PC-3 (cell line): ENCODE data around the gene DNAAF2. TPM values are rescaled to one million over a fixed set of nuclear protein-coding genes. Genes with fewer than 3 reads are reported as not detected.

Experiments used
- ATAC-seq: fragments of 200-7000 bp; cut with Tn5 transposase; 2 replicates; pipeline ENCODE4 v1.9.1; 2020; ENCODE audit warnings: mild to moderate bottlenecking, moderate library complexity
- BruUV-seq: library from RNA; stranded (reverse); fragments of 400-500 nt; replicated peaks from 2 replicates; lab custom pipeline; 2021; lab: Mats Ljungman, UMichigan
- CTCF ChIA-PET: fragments of 300-600 bp; sonication (Branson Sonifier 250); formaldehyde crosslinking; loops from one replicate; lab custom pipeline; 2022; ENCODE audit warnings: antibody characterized with exemption; lab: Charles Lee
- POLR2A ChIA-PET: fragments of 300-600 bp; sonication (Branson Sonifier 250); formaldehyde crosslinking; loops from one replicate; lab custom pipeline; 2022; ENCODE audit warnings: antibody characterized with exemption; ENCODE audit not compliant: unreplicated experiment; lab: Charles Lee
- DNase-seq: peaks from one replicate; pipeline ENCODE4 v3.0.0-alpha.2; 2015
- H2AFZ ChIP-seq: fragments of 300-600 bp; sonication (generic); 2 replicates; pipeline ENCODE4 v1.6.0; 2016; ENCODE audit warnings: antibody characterized with exemption, low read length
- H3F3A ChIP-seq: fragments of 300-600 bp; sonication (generic); one replicate; pipeline ENCODE4 v1.6.0; 2017; ENCODE audit warnings: antibody characterized with exemption, low read length, control low read depth, mild to moderate bottlenecking; ENCODE audit not compliant: unreplicated experiment
- H3K27ac ChIP-seq: fragments of 300-600 bp; sonication (generic); 2 replicates; pipeline ENCODE4 v1.5.1; 2016; ENCODE audit warnings: mild to moderate bottlenecking, low read length
- H3K27me3 ChIP-seq: fragments of 300-600 bp; sonication (generic); 2 replicates; pipeline ENCODE4 v1.6.1; 2016; ENCODE audit warnings: low read length, mixed read lengths
- H3K36me3 ChIP-seq: fragments of 300-600 bp; sonication (generic); 2 replicates; pipeline ENCODE4 v1.6.1; 2016; ENCODE audit warnings: low read depth, mixed run types, low read length, mixed read lengths
- H3K4me1 ChIP-seq: fragments of 300-600 bp; sonication (generic); 2 replicates; pipeline ENCODE4 v1.5.1; 2016; ENCODE audit warnings: low read length; ENCODE audit not compliant: insufficient read depth
- H3K4me2 ChIP-seq: fragments of 300-600 bp; sonication (generic); 2 replicates; pipeline ENCODE4 v1.6.0; 2016; ENCODE audit warnings: low read length
- H3K4me3 ChIP-seq: fragments of 300-600 bp; sonication (generic); 2 replicates; pipeline ENCODE4 v1.5.1; 2016; ENCODE audit warnings: mild to moderate bottlenecking, low read length, mixed read lengths
- H3K79me2 ChIP-seq: fragments of 300-600 bp; sonication (generic); 2 replicates; pipeline ENCODE4 v1.6.1; 2017; ENCODE audit warnings: low read length, mixed read lengths
- H3K9ac ChIP-seq: fragments of 300-600 bp; sonication (generic); 2 replicates; pipeline ENCODE4 v1.6.0; 2016; ENCODE audit warnings: mild to moderate bottlenecking, low read length
- H3K9me2 ChIP-seq: fragments of 300-600 bp; sonication (generic); replicated peaks from 2 replicates; pipeline ENCODE4 v1.6.1; 2016; ENCODE audit warnings: mixed run types, low read length, mixed read lengths
- H3K9me3 ChIP-seq: fragments of 300-600 bp; sonication (generic); 2 replicates; pipeline ENCODE4 v1.6.1; 2016; ENCODE audit warnings: low read length, mixed read lengths
- H4K20me1 ChIP-seq: fragments of 300-600 bp; sonication (generic); 2 replicates; pipeline ENCODE4 v1.6.1; 2016; ENCODE audit warnings: low read length, mixed read lengths
- EZH2 ChIP-seq: fragments of 300-600 bp; sonication (generic); IDR thresholded peaks from one replicate; pipeline ENCODE4 v1.6.1; 2017; ENCODE audit warnings: antibody characterized with exemption, mild to moderate bottlenecking, low read length; ENCODE audit not compliant: unreplicated experiment
- EZH2phosphoT487 ChIP-seq: fragments of 300-600 bp; sonication (generic); IDR thresholded peaks from 2 replicates; pipeline ENCODE4 v1.6.1; 2018; ENCODE audit warnings: mild to moderate bottlenecking, antibody characterized with exemption, low read length, borderline replicate concordance
- intact Hi-C: fragments of 100-400 bp; cut with micrococcal nuclease; formaldehyde crosslinking; loops from 2 replicates; pipeline ENCODE4 v1.9.0; 2023
- total RNA-seq: library from RNA; depleted of rRNA; stranded (reverse); fragments of >200 nt; gene quantifications from 2 replicates; pipeline ENCODE4 v1.2.3, GENCODE V29; 2014
- TF ChIP-seq, protein P1 (sequence below): fragments of 300-600 bp; sonication (generic); conservative IDR thresholded peaks from 2 replicates; pipeline ENCODE4 v1.5.1; 2017; ENCODE audit warnings: antibody characterized with exemption, low read depth, mild to moderate bottlenecking, low read length

The DNAAF2 gene
- total RNA-seq, 1 experiment from 2014 or later = 23.2 TPM

DNA sequence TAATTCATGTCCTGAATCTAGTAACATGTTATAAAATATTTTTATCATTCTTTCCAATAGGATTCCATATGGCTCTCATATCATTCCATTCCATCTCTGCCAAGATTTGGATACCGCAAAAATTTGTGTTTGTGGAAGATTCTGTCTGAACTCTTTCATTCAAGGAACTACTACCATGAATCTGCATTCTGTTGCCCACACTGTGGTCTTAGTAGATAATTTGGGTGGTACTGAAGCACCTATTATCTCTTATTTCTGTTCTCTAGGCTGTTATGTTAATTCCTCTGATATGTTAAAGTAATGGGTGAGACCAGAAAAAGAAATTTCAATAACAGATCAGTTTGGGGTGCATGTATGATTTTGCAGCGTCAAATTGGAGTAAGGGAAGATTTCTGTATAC is 20.8 kb downstream of the DNAAF2 start:
- H3K9me2 ChIP-seq = no peaks in the 10 kb centered on the region
- no peaks in the 10 kb centered on the region for H3K9me3 ChIP-seq
- intact Hi-C loops = no loop called here
- ChIA-PET POLR2A (interaction anchor here (0.6 kb wide), 1 partner anchor 278 kb away, joined by 4 read pairs; no protein-coding TSS in a partner anchor), CTCF (no interaction called here)
- H3K36me3 ChIP-seq = peaks cover 19% of the 10 kb centered on the region
- no peak overlapping the region for H2AFZ ChIP-seq
- peaks cover 19% of the 10 kb centered on the region for H3K4me1 ChIP-seq
- H3F3A ChIP-seq = peaks cover 3% of the 10 kb centered on the region
- H3K27ac ChIP-seq = no peak overlapping the region
- TF ChIP-seq, protein P1, sequence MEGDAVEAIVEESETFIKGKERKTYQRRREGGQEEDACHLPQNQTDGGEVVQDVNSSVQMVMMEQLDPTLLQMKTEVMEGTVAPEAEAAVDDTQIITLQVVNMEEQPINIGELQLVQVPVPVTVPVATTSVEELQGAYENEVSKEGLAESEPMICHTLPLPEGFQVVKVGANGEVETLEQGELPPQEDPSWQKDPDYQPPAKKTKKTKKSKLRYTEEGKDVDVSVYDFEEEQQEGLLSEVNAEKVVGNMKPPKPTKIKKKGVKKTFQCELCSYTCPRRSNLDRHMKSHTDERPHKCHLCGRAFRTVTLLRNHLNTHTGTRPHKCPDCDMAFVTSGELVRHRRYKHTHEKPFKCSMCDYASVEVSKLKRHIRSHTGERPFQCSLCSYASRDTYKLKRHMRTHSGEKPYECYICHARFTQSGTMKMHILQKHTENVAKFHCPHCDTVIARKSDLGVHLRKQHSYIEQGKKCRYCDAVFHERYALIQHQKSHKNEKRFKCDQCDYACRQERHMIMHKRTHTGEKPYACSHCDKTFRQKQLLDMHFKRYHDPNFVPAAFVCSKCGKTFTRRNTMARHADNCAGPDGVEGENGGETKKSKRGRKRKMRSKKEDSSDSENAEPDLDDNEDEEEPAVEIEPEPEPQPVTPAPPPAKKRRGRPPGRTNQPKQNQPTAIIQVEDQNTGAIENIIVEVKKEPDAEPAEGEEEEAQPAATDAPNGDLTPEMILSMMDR = no peak
- TF ChIP-seq EZH2 (no peak), EZH2phosphoT487 (no peak)
- BruUV-seq = no TSS peak
- H3K4me2 ChIP-seq = no peak overlapping the region
- H4K20me1 ChIP-seq = peaks cover 8% of the 10 kb centered on the region; the same call in 1 of the 2 replicates
- no peaks in the 10 kb centered on the region for H3K27me3 ChIP-seq
- H3K79me2 ChIP-seq = peaks cover 40% of the 10 kb centered on the region
- H3K4me3 ChIP-seq = no peak overlapping the region
- no peak overlapping the region for H3K9ac ChIP-seq
- ATAC-seq = no peak
- DNase-seq = no peak

DNA sequence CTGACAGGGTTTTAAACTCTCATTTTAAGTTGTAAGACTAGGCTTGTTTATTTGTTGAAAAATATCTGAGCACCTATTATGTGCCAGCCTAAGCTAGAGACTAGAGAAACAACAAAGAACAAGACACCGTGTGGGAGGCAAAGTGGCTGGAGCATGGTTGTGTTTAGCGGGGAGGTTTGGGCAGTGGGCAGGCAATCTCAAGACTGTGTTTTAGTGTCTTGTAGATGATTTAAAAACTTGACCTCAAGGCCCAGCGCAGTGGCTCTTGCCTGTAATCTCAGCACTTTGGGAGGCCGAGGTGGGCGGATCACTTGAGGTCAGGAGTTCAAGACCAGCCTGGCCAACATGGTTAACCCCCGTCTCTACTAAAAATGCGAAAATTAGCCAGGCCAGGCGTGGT is 22.4 kb downstream of the DNAAF2 start:
- Histone ChIP-seq H3K79me2 (peaks cover 30% of the 10 kb centered on the region), H3K9me3 (no peaks in the 10 kb centered on the region), H3K27ac (no peak overlapping the region), H3K4me3 (no peak overlapping the region), H4K20me1 (no peaks in the 10 kb centered on the region; the same call in 1 of the 2 replicates), H3K4me1 (peaks cover 3% of the 10 kb centered on the region), H3K4me2 (no peak overlapping the region), H3K36me3 (peaks cover 15% of the 10 kb centered on the region), H3K9ac (no peak overlapping the region), H3F3A (peaks cover 3% of the 10 kb centered on the region), H3K27me3 (no peaks in the 10 kb centered on the region), H2AFZ (no peak overlapping the region), H3K9me2 (no peaks in the 10 kb centered on the region)
- ATAC-seq = no peak
- POLR2A ChIA-PET = interaction anchor here (0.6 kb wide), 1 partner anchor 155 kb away, joined by 13 read pairs; no protein-coding TSS in a partner anchor
- BruUV-seq = no TSS peak
- TF ChIP-seq EZH2phosphoT487 = no peak
- TF ChIP-seq, protein P1 = no peak
- no peak for TF ChIP-seq EZH2
- DNase-seq = no peak
- CTCF ChIA-PET = no interaction called here
- intact Hi-C loops = no loop called here

DNA sequence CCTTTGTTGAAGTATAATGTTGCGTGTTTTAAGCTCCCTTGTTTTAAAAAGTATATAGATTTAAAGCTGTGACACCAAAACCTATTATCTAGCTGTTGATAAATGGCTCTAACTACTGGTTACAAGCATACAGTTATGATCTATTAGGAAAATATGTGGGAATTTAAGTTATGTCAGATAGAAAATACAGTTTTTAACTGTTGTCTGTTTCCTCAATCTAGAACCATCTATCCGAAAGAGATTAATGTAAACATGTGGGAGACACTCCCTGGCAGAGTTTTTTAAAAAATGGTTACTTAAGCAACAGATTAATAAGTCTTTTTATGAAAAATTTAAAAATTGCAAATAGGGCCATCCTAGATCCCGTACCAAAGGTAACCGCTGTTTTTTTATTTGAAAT is 22.8 kb downstream of the DNAAF2 start:
- Histone ChIP-seq H3K4me2 (no peak overlapping the region), H3K27me3 (no peaks in the 10 kb centered on the region), H3K9me3 (no peaks in the 10 kb centered on the region), H2AFZ (no peak overlapping the region), H3K4me3 (no peak overlapping the region), H3K27ac (no peak overlapping the region), H3K4me1 (no peaks in the 10 kb centered on the region), H3K79me2 (peaks cover 30% of the 10 kb centered on the region), H4K20me1 (no peaks in the 10 kb centered on the region), H3K9me2 (no peaks in the 10 kb centered on the region), H3K9ac (no peak overlapping the region), H3K36me3 (peaks cover 16% of the 10 kb centered on the region), H3F3A (peaks cover 2% of the 10 kb centered on the region)
- intact Hi-C loops = no loop called here
- ChIA-PET POLR2A (interaction anchor here (0.6 to 0.7 kb wide), 2 partner anchors 20 to 155 kb away, joined by 4 to 13 read pairs; no protein-coding TSS in a partner anchor), CTCF (no interaction called here)
- BruUV-seq = no TSS peak
- TF ChIP-seq, protein P1 = no peak
- no peak for TF ChIP-seq EZH2phosphoT487
- no peak for TF ChIP-seq EZH2
- DNase-seq (no peak), ATAC-seq (no peak)
